GM19438 (cell line): Measurements from ENCODE around the gene C19orf73.
"Not testable (repeated sequence)": the region's sequence is repeated elsewhere in the genome, so short reads cannot be mapped to it uniquely, and the experiment has no call there.

ENCODE experiments used
- ATAC-seq: cut with Tn5 transposase; IDR thresholded peaks from one replicate; pipeline ENCODE4 v1.9.1; 2021; ENCODE audit warnings: low read depth; ENCODE audit not compliant: unreplicated experiment

C19orf73 gene

DNA sequence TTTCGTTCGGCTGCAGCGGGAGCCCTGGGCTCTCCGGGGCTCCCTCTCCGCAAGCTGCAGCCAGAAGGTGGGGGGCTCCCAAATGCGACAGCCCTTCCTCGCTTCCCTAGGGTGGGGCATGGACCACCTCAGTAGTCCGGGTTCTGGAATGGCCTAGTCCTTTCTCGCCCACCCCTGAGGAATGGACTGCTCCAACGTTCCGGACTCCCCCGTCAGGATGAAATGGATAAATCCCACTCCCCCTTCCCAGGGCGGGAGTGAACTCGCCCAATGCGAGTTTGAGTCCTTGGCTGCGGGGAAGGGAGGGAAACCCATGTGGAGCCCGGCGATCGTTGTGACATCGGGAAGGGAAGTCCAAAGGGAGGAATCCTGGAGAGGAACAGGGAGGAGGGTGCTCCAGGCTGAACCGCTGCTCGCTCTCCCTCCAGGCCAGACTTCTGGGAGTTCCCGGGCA is 30.7 kb upstream of the C19orf73 start:
- ATAC-seq = no peak

DNA sequence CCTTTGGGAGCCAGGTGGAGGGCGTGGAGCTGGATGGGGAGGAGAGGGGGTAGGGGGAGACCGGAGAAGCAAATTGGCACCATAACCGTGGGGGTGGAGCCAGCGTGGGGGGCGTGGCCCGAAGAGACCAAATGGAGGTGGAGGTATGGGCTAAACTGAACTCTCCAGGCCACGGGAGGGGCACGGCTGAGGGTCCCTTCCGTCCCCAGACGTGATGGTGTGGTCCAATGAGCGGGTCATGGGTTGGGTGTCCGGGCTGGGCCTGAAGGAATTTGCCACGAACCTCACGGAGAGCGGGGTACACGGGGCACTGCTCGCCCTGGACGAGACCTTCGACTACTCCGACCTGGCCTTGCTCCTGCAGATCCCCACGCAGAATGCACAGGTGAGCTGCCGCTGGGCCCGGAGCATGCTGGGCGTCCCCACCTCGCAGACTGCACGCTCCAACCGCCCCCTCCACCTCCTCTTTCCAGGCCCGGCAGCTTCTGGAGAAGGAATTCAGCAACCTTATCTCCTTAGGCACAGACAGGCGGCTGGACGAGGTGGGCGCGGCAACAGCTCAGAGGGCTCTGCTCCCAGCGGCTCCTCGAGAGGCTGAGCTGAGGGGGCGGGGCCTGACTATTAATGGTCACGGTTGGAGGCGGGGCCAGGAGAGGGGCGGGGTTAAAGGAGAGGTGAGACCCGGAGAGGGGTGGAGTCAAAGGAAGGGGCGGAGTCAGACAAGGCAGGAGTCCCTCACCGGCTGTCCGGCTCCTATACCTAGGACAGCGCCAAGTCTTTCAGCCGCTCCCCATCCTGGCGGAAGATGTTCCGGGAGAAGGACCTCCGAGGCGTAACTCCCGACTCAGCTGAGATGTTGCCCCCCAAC is 30.1 kb upstream of the C19orf73 start:
- ATAC-seq = no peak

DNA sequence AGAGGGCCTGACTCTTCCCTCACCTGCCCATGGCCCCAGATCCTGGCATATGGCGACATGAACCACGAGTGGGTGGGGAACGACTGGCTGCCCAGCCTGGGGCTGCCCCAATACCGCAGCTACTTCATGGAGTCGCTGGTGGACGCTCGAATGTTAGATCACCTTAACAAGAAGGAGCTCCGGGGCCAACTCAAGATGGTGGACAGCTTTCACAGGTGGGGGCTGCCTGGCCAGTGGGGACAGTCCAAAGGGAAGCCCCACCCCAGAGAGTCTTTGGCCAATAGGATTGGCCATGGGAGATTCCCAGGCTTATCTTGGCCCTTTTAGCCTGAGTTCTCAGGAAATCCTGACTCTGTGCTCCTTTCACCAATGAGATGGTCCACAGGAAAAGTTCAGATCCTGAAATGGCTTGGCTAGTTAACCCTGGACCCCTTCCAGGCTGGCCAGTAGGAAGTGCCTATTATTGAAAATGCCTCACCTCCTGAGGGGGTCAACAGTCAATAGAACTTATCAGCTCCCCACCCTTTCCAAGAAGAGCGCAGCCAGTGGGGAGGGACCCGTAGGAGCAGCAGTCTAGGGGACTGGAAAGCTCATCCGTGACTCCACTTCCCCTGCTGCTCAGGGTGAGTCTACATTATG is 29.2 kb upstream of the C19orf73 start:
- no peak for ATAC-seq

DNA sequence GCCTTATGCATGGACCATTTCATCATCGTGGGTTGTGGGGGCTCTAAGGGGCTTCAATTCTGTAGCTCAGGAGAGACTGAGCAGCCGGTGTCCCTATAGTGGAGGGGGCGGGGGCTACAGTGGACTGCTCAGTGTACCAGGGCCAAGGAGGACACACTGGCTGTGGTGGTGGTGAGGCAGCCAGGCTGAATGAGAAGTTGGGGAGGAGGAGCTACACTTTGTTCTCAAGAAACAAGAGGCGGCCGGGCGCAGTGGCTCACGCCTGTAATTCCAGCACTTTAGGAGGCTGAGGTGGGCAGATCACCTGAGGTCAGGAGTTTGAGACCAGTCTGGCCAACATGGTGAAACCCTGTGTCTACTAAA is 27.4 kb upstream of the C19orf73 start:
- not testable (repeated sequence) for ATAC-seq

DNA sequence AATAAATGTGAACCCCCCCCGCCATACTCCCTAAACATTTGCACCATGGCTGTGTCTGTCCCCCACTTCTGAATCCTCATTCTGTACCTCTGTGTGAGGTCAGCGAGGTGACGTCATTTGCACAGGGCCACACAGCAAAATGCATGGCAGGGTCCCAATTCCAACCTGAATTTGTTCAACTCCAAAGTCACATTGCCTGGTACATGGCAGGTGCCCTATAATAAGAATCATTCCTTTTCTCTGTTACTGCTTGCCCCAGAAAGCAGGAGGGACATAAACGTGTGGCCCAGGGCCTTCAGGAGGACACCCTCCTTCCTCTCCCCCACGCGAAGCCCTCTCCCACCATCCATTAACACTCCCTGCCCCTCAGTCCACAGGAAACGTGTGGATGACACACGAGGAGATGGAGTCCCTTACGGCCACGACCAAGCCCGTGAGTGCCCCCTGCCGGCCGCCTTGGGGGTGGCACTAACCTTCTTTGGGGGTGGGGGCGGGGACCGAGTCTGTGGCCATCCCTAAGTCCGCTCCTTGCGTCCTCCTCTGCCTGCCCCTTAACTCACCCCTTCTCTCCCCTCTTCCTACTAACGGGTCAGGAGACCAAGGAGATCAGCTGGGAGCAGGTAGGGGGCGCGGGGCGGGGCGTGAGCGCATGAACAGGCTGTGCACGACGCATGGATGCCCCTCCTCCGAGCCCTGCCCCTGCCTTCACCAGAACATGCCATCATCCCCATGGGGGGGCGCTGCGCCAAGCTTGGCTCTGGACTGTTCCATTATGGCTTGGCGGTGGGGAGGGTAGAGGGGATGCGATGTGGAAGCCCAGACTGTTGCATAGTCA is 26.8 kb upstream of the C19orf73 start:
- no peak for ATAC-seq

DNA sequence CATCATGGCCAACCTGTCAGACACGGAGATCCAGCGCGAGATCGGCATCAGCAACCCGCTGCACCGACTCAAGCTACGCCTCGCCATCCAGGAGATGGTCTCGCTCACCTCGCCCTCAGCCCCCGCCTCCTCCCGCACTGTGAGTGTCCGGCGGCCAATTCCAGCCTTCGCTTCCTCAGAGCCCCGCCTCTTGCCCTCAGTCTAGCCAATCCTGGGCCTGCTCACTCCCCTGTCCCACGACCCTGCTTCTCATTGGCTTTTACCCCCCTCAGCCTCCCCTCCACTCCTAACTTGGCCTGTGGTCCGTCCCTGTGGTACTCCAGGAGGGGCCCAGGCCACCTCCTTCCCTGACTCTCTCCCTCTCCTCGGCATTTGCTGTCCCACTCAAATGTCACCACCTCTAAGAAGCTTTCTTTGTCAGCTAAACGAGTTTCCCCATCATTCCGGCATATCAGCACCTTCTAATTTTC is 24.0 kb upstream of the C19orf73 start:
- peak; percentile 68 for ATAC-seq

DNA sequence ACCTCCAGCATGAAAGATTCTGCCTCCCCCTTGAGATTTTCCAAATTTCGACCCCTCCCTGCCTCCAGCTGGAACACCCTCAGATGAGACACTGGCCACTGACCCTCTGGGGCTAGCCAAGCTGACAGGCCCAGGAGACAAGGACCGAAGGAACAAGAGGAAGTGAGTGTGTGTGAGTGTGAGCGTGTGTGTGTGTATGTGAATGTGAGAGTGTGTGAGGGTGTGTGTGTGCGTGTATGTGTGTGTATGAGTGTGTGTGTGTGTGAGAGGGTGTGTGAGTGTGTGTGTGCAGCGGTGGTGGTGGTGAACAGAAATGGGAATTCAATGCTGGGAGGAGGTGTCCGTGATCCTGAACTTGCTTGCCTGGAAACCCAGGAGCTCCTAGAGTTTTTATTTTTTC is 22.4 kb upstream of the C19orf73 start:
- no peak for ATAC-seq

DNA sequence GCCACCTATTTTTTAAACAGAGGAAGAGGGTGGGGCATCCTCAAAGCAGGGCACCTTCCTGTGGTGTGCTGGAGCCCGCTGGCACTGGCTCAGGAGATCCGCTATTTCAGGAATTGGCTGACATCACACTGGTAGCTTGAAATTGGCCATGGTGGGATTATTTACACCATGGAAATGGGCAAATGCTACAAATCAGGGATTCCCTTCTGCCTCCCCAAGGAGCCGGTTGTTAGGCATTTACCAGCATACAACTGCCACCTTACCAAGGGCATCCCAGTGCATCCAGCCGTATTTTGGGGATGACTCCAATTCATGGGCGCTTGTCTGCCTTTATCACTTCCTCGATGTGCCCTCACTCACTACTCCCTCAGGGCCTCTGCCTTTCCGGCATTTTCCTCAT is 22.0 kb upstream of the C19orf73 start:
- no peak for ATAC-seq

DNA sequence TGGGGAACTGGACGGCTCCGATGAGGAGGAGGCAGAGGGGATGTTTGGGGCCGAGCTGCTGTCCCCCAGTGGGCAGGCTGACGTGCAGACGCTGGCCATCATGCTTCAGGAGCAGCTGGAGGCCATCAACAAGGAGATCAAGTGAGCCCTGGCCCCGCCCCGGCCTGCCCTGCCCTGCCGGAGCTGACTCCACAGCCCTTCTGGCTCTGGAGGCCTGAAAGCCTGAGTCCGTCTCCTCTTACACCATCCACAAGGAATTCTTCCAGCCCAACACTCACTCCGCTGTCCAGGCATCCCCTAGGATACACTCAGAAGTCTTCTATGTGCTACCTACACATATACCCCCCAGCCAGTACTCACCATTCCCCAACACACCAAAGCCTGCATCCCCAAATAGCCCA is 17.8 kb upstream of the C19orf73 start:
- ATAC-seq = no peak

DNA sequence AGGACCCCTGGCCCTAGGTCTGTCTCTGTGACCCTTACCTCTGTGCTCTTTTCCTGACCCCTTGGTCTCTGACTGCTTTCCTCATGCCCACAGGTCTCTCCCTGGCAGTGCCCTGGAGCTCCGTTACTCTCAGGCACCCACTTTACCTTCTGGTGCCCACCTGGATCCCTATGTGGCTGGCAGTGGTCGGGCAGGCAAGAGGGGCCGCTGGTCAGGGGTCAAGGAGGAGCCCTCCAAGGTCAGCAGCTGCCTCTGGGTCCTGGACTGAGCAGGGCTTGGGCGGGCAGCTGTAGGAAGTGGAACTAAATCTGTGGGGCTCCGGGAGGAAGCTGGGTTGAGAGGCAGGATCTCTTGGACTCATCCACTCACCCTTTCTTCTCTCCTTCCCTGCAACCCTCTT is 16.7 kb upstream of the C19orf73 start:
- no peak for ATAC-seq

DNA sequence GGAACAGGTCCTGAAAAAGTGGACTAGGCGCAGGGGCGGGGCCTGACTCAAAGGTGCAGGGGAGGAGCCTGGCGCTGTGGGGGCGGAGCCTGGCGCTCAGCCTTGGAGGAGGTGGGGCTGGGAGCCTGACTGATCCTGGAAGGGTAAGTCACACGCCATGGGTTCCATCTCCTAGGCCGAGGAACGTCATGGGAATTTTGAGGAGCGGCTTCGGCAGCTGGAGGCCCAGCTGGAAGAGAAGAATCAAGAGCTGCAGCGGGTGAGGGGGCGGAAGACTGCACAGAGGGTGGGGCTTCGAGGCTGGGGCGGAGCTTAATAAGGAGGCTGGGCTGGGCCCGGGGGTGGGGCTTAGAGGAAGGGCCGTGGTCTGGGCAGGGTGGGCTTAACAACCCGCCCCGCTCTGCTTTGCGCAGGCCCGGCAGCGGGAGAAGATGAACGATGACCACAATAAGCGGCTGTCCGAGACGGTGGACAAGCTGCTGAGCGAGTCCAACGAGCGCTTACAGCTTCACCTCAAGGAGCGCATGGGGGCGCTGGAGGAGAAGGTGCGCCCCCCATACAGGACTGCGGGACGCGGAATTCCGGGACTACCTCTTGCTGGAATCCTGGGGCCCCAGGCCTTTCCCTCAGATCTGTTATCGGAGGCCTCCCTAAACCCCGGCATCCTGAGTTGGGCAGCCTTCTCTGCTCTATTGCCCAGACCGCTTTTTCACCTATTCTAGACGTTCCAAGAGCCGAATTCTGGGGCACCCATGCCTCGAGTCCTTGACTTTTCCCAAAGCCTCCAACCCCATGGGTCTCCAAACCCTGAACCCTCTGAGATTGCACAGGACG is 14.9 kb upstream of the C19orf73 start:
- ATAC-seq = no peak

DNA sequence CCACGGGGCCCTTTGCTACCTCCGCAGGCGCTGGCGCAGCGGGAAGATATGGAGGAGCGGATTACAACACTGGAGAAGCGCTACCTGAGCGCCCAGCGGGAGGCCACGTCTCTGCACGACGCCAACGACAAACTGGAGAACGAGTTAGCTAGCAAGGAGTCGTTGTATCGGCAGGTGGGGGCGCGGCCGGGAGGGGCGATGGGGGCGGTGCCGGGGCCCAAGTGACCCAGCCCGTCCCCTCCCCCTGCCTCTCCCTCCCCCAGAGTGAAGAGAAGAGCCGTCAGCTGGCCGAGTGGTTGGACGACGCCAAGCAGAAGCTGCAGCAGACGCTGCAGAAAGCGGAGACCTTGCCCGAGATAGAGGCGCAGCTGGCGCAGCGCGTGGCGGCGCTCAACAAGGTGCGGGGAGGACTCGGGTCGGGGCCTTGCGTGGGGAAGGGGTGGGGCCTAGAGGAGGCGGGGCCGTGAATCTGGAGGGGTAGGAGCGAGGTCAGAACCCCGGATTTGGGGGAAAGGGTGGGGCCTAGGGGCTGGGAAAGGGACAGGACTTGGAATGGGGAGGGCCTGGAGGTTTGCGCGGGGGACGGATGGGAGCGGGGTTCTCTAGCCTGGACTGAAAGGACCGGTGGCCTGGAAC is 14.1 kb upstream of the C19orf73 start:
- ATAC-seq = no peak

DNA sequence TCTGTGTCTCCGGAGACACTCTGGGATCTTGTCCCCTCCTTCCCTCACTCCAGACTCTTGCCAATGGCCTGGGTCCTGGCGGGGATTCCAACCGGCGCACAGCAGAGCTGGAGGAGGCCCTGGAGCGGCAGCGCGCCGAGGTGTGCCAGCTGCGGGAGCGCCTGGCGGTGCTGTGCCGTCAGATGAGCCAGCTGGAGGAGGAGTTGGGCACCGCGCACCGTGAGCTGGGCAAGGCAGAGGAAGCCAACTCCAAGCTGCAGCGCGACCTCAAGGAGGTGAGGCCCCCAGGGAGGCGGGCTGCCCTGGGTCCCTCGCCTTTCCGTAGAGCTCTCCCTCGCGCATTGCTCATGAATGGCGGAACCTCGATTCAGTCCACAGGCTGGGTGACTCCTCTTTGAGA is 11.4 kb upstream of the C19orf73 start:
- no peak for ATAC-seq

DNA sequence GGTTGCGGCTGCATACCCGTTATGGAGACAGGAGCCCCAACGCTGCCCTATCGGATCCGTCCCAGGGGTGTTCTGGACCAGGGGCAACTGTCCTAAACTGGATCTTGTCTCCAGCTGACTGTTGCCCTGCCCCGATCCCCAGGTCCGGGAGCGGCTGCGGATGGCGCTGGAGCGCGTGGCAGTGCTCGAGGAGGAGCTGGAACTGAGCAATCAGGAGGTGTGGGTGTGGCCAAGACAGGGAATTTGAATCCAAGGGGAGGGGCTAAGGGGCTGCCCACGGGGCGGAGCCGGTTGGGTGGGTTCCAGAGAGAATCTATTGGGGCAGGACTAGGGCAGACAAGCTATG is 10.3 kb upstream of the C19orf73 start:
- ATAC-seq = no peak

DNA sequence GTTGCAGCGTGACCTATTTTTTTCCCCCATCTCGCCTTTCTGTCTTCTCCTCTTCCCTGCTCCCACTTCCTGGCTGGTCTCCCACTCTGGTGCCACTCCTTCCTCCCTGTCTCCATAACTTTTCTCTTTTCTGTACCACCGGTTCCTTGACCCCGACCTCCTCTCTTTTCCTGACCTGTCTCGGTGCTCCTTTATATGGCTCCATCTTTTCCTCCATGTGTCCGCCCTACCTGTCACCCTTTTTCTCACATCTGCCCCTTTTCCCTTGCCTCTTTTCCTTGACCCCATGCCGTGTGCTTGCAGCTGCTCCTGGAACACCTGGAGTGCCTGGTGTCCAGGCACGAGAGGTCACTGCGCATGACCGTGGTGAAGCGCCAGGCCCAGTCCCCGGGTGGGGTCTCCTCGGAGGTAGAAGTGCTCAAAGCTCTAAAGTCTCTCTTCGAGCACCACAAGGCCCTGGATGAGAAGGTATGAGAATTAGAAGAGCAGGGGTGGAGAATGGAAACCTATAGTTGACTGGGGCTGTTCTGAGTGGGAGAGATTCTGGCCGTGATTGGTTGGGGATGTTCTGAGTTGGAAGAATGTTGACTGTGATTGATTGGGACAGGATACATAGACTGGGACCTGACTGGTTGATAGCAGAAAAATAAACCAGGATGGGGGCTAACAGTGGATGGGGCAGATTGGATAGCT is 9.7 kb upstream of the C19orf73 start:
- no peak for ATAC-seq

DNA sequence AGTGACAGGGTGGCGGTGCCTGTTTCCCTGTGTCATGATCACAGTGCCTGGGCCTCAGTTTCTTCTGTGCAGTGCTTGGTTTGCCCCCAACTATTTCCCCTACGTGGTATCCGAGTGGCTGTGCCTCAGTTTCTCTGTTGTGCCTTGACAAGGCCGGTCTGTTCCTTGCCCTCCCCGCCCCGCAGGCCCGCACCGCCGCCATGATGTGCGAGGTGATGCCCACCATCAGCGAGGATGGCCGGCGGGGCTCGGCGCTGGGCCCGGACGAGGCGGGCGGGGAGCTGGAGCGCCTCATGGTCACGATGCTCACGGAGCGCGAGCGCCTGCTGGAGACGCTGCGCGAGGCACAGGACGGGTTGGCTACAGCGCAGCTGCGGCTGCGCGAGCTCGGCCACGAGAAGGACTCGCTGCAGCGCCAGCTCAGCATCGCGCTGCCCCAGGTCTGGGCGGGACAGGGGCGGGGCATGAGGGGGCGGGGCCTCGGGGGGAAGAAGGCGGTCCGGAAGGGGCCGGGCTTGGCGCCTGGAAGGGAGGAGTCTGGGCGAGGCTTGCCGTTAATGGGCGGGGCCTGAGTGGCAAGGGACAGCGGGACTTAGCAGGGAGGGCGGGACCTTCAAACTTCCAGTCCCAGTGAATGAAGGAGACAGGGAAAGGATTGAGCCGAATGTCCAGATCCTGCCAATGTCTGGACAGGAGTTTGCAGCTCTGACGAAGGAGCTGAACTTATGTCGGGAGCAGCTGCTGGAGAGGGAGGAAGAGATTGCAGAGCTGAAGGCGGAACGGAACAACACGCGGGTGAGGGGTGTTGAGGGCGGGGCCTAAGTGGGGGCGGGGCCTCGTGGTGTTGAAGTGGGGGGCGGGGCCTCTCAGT is 9.0 kb upstream of the C19orf73 start:
- peak; percentile 82 for ATAC-seq

DNA sequence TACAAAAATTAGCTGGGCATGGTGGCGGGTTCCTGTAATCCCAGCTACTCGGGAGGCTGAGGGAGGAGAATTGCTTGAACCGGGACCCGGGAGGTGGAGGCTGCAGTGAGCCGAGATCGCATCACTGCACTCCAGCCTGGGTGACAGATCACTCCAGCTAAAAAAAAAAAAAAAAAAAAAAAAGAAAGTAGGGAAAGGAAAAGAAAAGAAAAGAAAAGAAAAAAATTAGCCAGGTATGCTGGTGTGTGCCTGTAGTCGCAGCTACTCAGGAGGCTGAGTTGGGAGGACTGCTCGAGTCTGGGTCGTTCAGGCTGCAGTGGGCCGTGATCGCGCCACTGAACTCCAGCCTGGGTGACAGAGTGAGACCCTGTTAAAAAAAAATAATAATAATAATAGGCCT is 8.3 kb upstream of the C19orf73 start:
- not testable (repeated sequence) for ATAC-seq

DNA sequence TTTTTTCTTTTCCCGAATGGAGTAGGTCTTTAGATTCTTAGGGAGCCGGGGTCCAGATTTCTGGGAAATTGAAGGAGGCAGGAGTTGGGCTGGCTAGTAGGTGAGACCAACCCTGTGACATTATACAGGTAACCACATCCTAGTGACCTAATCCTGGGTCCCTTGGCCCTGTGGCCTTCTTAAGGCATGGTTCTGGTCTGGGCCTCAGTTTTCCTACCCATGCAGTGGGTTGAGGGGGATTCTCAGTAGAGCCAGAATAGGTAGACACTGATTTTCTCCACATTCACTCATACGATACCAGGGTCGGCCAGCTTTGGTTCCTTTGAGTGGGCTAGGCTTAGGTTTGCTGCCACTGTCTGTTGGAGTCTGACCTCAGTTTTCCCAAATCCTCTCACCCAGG is 7.6 kb upstream of the C19orf73 start:
- ATAC-seq = no peak
